HepG2 (cell line): Measurements from ENCODE around the gene C6orf62. TPM values are rescaled to one million over a fixed set of nuclear protein-coding genes. Genes with fewer than 3 reads are reported as not detected.

Experiments used
- BCL6 ChIP-seq: IDR thresholded peaks from 2 replicates; pipeline ENCODE4 v1.6.1; 2016; ENCODE audit warnings: missing genetic modification reagents, missing compliant biosample characterization
- ELF4 ChIP-seq: sonication (generic); formaldehyde crosslinking; IDR thresholded peaks from 2 replicates; pipeline ENCODE4 v1.5.0; 2020; ENCODE audit warnings: missing genetic modification reagents, mild to moderate bottlenecking, moderate library complexity, borderline replicate concordance
- EP300 ChIP-seq, 3 experiments: sonication (generic) in 1 of 3; formaldehyde crosslinking in 1 of 3; IDR thresholded peaks; 2 replicates each; pipeline versions ENCODE4 v1.5.1 to v1.6.1; 2011 to 2020; ENCODE audit warnings: low read depth in 2 of 3, low read length in 2 of 3, borderline replicate concordance in 1 of 3, improper control_type of control experiment in 1 of 3, mild to moderate bottlenecking in 1 of 3, missing genetic modification reagents in 1 of 3, moderate library complexity in 1 of 3
- KLF6 ChIP-seq: IDR thresholded peaks from 2 replicates; pipeline ENCODE4 v1.8.0; 2016; ENCODE audit warnings: missing biosample characterization, missing genetic modification reagents
- MLLT10 ChIP-seq: sonication (generic); formaldehyde crosslinking; IDR thresholded peaks from 2 replicates; pipeline ENCODE4 v1.4.0; 2020; ENCODE audit warnings: missing genetic modification reagents
- SIN3A ChIP-seq: IDR thresholded peaks from 2 replicates; pipeline ENCODE4 v1.6.1; 2011; ENCODE audit warnings: low read depth, mild to moderate bottlenecking, control low read depth, low read length, borderline replicate concordance
- SMAD9 ChIP-seq: sonication (generic); formaldehyde crosslinking; IDR thresholded peaks from 2 replicates; pipeline ENCODE4 v1.5.1; 2020; ENCODE audit warnings: mild to moderate bottlenecking, missing genetic modification reagents
- ZBTB7A ChIP-seq: sonication (generic); formaldehyde crosslinking; IDR thresholded peaks from 2 replicates; pipeline ENCODE4 v1.8.0; 2022; ENCODE audit warnings: mild to moderate bottlenecking, missing genetic modification reagents
- ZNF10 ChIP-seq: sonication (generic); formaldehyde crosslinking; IDR thresholded peaks from 2 replicates; pipeline ENCODE4 v1.4.0; 2020; ENCODE audit warnings: mild to moderate bottlenecking, low read depth, missing genetic modification reagents, borderline replicate concordance
- ZNF207 ChIP-seq: fragments of 450-650 bp; IDR thresholded peaks from 2 replicates; pipeline ENCODE4 v1.6.1; 2016; ENCODE audit warnings: antibody characterized with exemption, borderline replicate concordance
- ZNF235 ChIP-seq: sonication (generic); formaldehyde crosslinking; IDR thresholded peaks from 2 replicates; pipeline ENCODE4 v1.8.1; 2023; ENCODE audit warnings: mild to moderate bottlenecking, missing genetic modification reagents, borderline replicate concordance
- ZNF251 ChIP-seq: sonication (generic); formaldehyde crosslinking; IDR thresholded peaks from 2 replicates; pipeline ENCODE4 v1.9.0; 2021; ENCODE audit warnings: mild to moderate bottlenecking, missing genetic modification reagents
- ZNF333 ChIP-seq: sonication (generic); formaldehyde crosslinking; IDR thresholded peaks from 2 replicates; pipeline ENCODE4 v1.4.0; 2020; ENCODE audit warnings: mild to moderate bottlenecking, missing genetic modification reagents, borderline replicate concordance
- ZNF572 ChIP-seq: sonication (generic); formaldehyde crosslinking; IDR thresholded peaks from 2 replicates; pipeline ENCODE4 v1.5.1; 2020; ENCODE audit warnings: mild to moderate bottlenecking, missing genetic modification reagents
- ZNF616 ChIP-seq: sonication (generic); formaldehyde crosslinking; IDR thresholded peaks from 2 replicates; pipeline ENCODE4 v1.5.0; 2020; ENCODE audit warnings: low read depth, mild to moderate bottlenecking, missing genetic modification reagents
- ZNF619 ChIP-seq: sonication (generic); formaldehyde crosslinking; IDR thresholded peaks from 2 replicates; pipeline ENCODE4 v1.4.0; 2020; ENCODE audit warnings: mild to moderate bottlenecking, missing genetic modification reagents
- ZNF746 ChIP-seq: sonication (generic); formaldehyde crosslinking; IDR thresholded peaks from 2 replicates; pipeline ENCODE4 v1.8.0; 2022; ENCODE audit warnings: mild to moderate bottlenecking, missing genetic modification reagents
- polyA plus RNA-seq, 8 experiments: library from polyadenylated mRNA; depleted of rRNA in 3 of 8; stranded (reverse) in 7 of 8; unstranded in 1 of 8; fragments of >200 nt; fragmentation: Illumina TruSeq in 4 of 8; extraction: Trizol in 4 of 8; gene quantifications; 2 replicates each; pipeline versions ENCODE4 v1.2.1 to v1.2.3, GENCODE V29; 2011 to 2016; ENCODE audit warnings: low read depth in 4 of 8, missing spikeins in 1 of 8, mixed read lengths in 1 of 8; ENCODE audit not compliant: insufficient read depth in 1 of 8
- total RNA-seq, 5 experiments: library from RNA; depleted of rRNA; stranded (reverse); fragments of >200 nt; fragmentation: Illumina TruSeq; extraction: Trizol; gene quantifications; 2 replicates each; pipeline ENCODE4 v1.2.3, GENCODE V29; 2016; ENCODE audit warnings: low read depth in 1 of 5
- TF ChIP-seq, protein P1 (sequence below): sonication (generic); formaldehyde crosslinking; IDR thresholded peaks from 2 replicates; pipeline ENCODE4 v1.4.0; 2020; ENCODE audit warnings: missing genetic modification reagents, borderline replicate concordance
- TF ChIP-seq, protein P2 (sequence below): sonication (generic); formaldehyde crosslinking; IDR thresholded peaks from 2 replicates; pipeline ENCODE4 v1.4.0; 2020; ENCODE audit warnings: missing genetic modification reagents
- TF ChIP-seq, protein P3 (sequence below): sonication (generic); formaldehyde crosslinking; IDR thresholded peaks from 2 replicates; pipeline ENCODE4 v1.5.1; 2020; ENCODE audit warnings: mild to moderate bottlenecking, missing genetic modification reagents
- TF ChIP-seq, protein P4 (sequence below): sonication (generic); formaldehyde crosslinking; IDR thresholded peaks from 2 replicates; pipeline ENCODE4 v1.4.0; 2020; ENCODE audit warnings: missing genetic modification reagents

C6orf62 gene
- total and polyA plus RNA-seq, 2 of the 13 experiments (the other 11 are each of a cell fraction or from before 2014, with no cell fraction given): 54.8 to 90.4 TPM

DNA sequence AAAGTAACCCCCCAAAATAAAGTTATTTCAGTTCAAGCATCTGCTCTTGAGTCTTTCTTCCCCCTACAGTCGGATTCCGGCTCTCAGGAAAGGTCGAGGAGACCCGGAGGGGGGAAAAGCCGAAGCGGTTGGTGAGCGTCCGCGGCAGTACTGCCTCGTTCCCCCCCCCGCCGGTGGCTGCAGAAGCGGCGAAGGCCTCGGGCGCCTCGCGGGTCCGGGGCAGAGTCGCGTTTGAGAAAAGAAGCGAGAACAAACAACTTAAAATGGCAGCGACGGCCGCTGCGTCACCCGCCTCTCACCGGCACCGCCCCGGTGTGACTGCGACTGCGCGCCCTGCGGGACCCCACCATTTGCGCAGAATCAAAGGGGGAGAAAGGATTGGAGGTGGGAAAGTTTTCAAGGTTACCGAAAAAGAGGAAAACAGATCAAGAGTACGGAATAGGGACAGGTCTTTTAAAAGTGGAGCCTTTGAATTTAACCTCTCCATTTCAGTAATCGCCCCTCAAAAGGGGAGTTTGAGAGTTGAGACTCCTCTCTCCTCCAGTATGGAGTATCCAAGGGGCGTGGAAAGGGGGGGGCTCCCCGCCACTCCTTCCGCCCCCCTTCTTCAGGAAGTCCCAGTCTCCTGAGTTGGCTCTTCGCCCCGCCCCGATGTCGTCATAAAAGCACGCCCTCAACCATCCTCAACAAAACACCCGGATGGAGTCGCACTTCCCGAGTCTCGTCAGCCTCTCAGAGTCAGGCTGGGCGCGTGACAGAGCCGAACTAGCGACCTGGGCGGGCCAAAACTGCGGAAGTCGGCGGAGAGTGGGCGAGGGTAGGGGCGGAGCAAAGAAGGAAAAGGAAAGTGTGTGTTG is 1.9 kb upstream of the C6orf62 start (continued):
- TF ChIP-seq, protein P1, sequence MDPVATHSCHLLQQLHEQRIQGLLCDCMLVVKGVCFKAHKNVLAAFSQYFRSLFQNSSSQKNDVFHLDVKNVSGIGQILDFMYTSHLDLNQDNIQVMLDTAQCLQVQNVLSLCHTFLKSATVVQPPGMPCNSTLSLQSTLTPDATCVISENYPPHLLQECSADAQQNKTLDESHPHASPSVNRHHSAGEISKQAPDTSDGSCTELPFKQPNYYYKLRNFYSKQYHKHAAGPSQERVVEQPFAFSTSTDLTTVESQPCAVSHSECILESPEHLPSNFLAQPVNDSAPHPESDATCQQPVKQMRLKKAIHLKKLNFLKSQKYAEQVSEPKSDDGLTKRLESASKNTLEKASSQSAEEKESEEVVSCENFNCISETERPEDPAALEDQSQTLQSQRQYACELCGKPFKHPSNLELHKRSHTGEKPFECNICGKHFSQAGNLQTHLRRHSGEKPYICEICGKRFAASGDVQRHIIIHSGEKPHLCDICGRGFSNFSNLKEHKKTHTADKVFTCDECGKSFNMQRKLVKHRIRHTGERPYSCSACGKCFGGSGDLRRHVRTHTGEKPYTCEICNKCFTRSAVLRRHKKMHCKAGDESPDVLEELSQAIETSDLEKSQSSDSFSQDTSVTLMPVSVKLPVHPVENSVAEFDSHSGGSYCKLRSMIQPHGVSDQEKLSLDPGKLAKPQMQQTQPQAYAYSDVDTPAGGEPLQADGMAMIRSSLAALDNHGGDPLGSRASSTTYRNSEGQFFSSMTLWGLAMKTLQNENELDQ (CRISPR knock-in tag): no peak
- peak; percentile 87; the same call in 1 of the 2 replicates for TF ChIP-seq ZNF619 (CRISPR knock-in tag)
- no peak for TF ChIP-seq ZBTB7A
- TF ChIP-seq, protein P2, sequence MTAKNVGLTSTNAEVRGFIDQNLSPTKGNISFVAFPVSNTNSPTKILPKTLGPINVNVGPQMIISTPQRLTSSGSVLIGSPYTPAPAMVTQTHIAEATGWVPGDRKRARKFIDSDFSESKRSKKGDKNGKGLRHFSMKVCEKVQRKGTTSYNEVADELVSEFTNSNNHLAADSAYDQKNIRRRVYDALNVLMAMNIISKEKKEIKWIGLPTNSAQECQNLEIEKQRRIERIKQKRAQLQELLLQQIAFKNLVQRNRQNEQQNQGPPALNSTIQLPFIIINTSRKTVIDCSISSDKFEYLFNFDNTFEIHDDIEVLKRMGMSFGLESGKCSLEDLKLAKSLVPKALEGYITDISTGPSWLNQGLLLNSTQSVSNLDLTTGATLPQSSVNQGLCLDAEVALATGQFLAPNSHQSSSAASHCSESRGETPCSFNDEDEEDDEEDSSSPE (CRISPR knock-in tag): no peak; the same call in none of the 2 replicates
- 0 out of 2 replicates have a peak, but pooled peaks have one; percentile 29 for TF ChIP-seq ZNF746 (CRISPR knock-in tag)
- TF ChIP-seq SIN3A: peak; percentile 92; the same call in 1 of the 2 replicates
- TF ChIP-seq ZNF333 (CRISPR knock-in tag): peak; percentile 79; the same call in 1 of the 2 replicates
- peak; percentile 97 for TF ChIP-seq ELF4 (CRISPR knock-in tag)
- TF ChIP-seq ZNF10 (CRISPR knock-in tag): no peak
- peak; percentile 59 for TF ChIP-seq BCL6 (CRISPR knock-in tag)
- peak; percentile 34 to 59; a peak in 3 of 4 replicates for TF ChIP-seq EP300 (IDR thresholded peaks at IDR 0.05; ENCODE audit: low read depth in 2 of 2, low read length in 2 of 2)
- no peak for TF ChIP-seq EP300 (CRISPR knock-in tag; IDR thresholded peaks at IDR 0.05; ENCODE audit: borderline replicate concordance)
- 0 out of 2 replicates have a peak, but pooled peaks have one; percentile 12 for TF ChIP-seq ZNF616
- TF ChIP-seq ZNF235 (CRISPR knock-in tag): peak; percentile 90; the same call in 1 of the 2 replicates
- no peak for TF ChIP-seq SMAD9 (CRISPR knock-in tag)
- TF ChIP-seq KLF6 (CRISPR knock-in tag): peak; percentile 86
- no peak for TF ChIP-seq MLLT10
- TF ChIP-seq, protein P3, sequence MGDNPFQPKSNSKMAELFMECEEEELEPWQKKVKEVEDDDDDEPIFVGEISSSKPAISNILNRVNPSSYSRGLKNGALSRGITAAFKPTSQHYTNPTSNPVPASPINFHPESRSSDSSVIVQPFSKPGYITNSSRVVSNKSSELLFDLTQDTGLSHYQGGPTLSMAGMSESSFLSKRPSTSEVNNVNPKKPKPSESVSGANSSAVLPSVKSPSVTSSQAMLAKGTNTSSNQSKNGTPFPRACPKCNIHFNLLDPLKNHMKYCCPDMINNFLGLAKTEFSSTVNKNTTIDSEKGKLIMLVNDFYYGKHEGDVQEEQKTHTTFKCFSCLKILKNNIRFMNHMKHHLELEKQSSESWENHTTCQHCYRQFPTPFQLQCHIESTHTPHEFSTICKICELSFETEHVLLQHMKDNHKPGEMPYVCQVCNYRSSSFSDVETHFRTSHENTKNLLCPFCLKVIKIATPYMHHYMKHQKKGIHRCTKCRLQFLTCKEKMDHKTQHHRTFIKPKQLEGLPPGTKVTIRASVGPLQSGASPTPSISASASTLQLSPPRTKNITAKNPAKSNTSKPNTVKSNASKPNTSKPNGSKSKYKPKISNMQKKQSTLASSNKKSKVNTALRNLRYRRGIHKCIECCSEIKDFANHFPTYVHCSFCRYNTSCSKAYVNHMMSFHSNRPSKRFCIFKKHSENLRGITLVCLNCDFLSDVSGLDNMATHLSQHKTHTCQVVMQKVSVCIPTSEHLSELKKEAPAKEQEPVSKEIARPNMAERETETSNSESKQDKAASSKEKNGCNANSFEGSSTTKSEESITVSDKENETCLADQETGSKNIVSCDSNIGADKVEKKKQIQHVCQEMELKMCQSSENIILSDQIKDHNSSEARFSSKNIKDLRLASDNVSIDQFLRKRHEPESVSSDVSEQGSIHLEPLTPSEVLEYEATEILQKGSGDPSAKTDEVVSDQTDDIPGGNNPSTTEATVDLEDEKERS (CRISPR knock-in tag): peak; percentile 18; the same call in 1 of the 2 replicates
- TF ChIP-seq ZNF207: no peak
- TF ChIP-seq ZNF572 (CRISPR knock-in tag): no peak
- no peak for TF ChIP-seq ZNF251 (CRISPR knock-in tag)
- TF ChIP-seq, protein P4, sequence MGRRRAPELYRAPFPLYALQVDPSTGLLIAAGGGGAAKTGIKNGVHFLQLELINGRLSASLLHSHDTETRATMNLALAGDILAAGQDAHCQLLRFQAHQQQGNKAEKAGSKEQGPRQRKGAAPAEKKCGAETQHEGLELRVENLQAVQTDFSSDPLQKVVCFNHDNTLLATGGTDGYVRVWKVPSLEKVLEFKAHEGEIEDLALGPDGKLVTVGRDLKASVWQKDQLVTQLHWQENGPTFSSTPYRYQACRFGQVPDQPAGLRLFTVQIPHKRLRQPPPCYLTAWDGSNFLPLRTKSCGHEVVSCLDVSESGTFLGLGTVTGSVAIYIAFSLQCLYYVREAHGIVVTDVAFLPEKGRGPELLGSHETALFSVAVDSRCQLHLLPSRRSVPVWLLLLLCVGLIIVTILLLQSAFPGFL (CRISPR knock-in tag): no peak
